Fibroblast of peridontal ligament (primary cell): ENCODE measurements around the gene MSI2.

ENCODE experiments used
- DNase-seq: peaks from one replicate; pipeline ENCODE4 v3.0.0-alpha.2; 2010; ENCODE audit errors: extremely low read depth

Gene MSI2

GRCh38 chr17:57595947-57596695 lies 339.8 kb downstream of the MSI2 start:
- DNase-seq: no peak

- no peak for DNase-seq
These were observed 340.8 kb downstream of the MSI2 start for GRCh38 chr17:57597101-57597500.

DNA sequence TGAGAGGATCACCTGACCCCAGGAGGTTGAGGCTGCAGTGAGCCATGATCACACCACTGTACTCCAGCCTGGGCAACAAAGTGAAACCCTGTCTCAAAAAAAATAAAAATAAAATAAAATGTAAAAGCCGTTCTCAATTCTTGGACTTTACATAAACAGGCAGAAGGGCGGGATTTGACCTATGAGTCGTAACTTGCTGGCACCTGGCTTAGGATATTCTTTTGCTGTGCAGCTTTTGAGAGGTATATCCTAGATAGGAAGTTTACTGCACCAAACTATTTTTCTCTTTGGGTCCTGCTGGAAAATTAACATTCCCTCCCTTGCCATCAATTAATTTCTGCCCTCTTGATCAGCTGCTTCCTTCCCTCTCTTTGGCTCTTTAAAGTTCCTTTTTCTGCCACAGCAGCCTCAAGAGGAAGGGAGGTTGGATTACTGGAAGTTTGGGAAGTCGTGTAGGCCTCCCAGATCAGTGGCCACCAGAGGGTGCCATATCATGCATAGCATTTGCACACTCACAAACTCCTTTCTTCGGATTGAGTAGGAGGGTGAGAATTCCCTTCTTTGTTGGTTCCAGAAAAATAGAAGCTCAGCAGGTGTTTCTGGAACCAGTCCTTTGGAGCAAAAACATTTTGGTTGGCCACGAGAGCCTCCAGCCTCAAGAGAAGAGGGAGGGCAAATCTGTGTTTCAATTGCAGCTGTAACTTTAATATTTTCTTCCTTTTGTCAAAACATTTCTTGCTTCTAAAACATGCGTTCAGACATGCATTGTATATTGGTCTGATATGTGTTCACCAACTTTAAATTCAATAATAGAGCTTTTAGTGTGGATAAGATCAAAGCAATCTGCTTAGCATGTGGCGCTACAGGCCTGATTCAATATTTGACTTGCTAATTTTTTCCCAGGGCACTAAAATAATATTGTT lies 341.5 kb downstream of the MSI2 start:
- DNase-seq: peak; percentile 85

DNA sequence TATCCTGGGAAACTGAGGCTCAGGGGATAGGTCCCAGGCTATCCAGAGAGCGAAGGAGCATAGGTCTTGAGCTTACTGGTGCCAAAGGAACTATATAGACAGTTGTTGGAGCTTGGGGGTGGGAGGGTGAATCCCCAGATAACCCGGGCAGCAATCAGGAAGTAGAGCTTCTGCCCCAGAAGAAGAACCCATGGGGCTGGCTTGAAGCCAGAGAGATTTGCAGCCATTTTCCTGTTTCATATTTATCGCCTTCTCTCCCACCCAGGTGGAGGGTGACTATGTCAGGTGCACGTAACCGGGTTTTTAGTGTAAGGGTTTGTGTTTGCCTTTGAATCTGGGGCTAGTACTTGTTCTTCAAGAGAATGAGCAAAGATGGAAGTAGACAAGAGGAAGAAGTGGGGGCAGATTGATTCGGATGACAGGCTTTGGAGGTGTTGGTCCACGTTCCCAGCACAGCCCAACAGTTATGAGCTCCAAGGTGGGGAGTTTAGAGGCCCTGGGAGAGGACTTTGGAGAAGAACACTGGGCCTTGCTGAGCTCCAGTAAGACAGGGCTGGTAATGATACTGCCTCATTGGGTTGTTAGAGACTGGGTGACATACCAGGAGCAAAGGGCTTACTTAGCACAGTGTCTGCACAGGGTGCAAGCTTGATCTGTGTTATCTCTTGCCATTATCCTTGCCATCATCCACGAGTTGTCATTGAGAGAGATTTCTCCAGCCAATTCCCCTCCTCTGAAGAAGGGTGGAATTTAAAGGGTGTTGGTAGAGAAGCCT lies 343.1 kb downstream of the MSI2 start:
- no peak for DNase-seq

GRCh38 chr17:57600074-57600473 lies 343.8 kb downstream of the MSI2 start:
- DNase-seq: peak; percentile 14

- DNase-seq: no peak
These were observed 344.9 kb downstream of the MSI2 start for GRCh38 chr17:57601143-57601735.

GRCh38 chr17:57602896-57603295 lies 346.6 kb downstream of the MSI2 start:
- DNase-seq: no peak

GRCh38 chr17:57603546-57603945 lies 347.2 kb downstream of the MSI2 start:
- no peak for DNase-seq

DNA sequence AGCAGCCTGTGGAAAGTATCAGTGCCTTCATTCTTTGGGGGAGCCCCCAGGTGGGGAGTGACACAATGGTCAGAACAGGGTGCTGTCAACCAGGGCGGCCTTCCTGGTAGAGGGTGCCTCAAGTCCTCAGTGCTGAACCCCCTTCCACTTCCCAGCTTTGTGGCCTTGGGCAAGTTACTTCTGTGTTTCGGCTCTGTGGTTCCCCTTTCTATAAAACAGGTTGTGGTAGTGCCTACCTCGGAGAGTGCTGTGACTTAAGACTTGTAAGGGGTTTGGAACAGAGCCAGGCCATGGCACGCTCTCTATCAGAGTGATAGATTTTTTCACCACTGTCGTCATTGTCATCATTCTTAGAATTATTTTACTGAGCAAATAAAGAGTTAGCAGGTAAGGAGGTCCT lies 347.7 kb downstream of the MSI2 start:
- no peak for DNase-seq

DNA sequence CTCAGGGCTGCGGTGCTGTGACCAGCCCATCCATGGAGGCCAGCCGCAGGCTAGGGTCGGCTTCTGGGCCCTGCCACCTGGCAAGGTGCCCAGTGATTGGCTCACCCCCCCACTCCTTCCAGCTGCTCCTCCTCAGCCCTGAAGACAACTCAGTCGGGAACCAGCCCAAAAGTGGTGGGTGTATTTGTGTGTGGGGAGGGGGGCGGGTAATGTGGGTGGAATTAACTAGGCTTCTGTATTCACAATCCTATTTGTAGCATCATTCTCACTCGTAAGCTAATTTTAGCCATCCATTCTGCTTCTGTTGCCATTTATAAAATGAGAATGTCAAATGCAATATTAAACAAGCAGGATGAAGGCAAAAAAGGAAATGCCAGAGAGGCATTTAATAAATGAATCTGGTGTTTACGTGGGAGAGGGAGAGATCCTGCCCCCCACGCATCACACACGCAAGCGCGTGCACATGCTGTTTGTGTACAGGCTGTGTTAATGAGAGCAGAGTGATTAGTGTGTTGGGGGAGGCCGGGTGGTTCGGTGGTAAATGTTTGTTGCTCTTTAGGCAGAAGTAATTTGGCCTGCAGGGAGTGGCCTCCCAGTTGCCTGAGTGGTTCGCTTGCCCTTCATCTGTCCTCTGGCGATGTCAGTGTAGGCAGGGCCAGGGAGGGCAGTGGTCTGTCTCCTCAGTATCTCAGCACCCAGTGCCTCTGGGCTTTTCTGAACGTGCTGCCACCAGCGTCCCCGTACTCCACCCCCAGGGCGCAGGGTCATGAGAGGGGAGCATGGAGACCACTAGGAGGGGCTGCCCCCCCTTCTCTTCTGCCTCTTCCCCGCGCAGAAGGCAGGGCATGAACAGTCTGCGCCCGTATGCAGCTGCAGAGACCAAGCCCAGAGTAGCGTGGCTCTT lies 348.7 kb downstream of the MSI2 start:
- peak; percentile 9 for DNase-seq

GRCh38 chr17:57605675-57606105 lies 349.4 kb downstream of the MSI2 start:
- DNase-seq: peak; percentile 65

DNA sequence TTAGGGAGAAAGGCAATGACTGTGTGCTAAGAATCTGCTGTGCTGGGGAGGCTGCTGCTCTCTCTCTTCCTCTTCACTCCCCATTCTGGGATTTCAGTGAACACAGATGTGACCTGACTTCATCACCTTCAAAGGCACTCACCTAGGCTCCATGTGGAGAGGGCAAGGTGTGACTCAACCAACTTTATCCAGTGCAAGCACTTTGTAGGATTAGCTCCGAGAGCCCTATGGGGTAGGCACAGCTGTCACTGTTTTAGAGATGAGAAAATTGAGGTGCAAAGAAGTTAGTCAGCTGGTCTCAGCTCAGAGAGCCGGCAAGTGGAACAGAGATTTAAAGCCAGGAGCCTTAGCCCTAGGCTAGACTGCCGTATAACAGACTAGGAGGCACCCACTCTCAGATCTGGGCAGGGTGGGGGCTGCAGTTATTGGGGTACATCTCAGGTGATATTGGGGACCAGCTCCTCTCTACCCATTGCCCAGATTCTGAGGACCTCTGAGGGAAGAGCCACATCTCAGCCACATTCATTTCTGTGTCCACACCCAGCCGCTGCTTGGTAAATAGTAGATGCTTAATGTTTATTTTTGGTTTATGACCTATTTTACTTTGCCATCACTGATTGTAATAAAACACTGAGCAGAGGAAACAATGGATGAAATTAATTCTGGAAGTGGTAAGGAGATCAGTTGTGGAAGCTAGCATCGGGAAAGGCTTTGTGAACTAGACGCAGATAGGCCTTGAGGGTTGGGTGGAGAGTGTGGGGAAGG lies 350.0 kb downstream of the MSI2 start:
- no peak for DNase-seq

GRCh38 chr17:57607553-57608120 lies 351.3 kb downstream of the MSI2 start:
- DNase-seq: no peak

GRCh38 chr17:57608369-57609124 lies 352.2 kb downstream of the MSI2 start:
- DNase-seq: no peak

GRCh38 chr17:57609125-57609877 lies 353.0 kb downstream of the MSI2 start:
- no peak for DNase-seq

- no peak for DNase-seq
These were observed 353.6 kb downstream of the MSI2 start for GRCh38 chr17:57609878-57610270.

GRCh38 chr17:57612202-57613071 lies 356.1 kb downstream of the MSI2 start:
- no peak for DNase-seq
